Activated CD4-positive, alpha-beta T cell treated with anti-CD3 and anti-CD28 coated beads for 24 hours (primary cell): ENCODE measurements around the gene NOP58.
"Not testable (repeated sequence)": the region's sequence is repeated elsewhere in the genome, so short reads cannot be mapped to it uniquely, and the experiment has no call there.

Source experiments
- DNase-seq, 2 donors: peaks; one replicate each; pipeline ENCODE4 v3.0.0-alpha.2; 2020; ENCODE audit warnings: low read depth in 2 of 2

The NOP58 gene, protein sequence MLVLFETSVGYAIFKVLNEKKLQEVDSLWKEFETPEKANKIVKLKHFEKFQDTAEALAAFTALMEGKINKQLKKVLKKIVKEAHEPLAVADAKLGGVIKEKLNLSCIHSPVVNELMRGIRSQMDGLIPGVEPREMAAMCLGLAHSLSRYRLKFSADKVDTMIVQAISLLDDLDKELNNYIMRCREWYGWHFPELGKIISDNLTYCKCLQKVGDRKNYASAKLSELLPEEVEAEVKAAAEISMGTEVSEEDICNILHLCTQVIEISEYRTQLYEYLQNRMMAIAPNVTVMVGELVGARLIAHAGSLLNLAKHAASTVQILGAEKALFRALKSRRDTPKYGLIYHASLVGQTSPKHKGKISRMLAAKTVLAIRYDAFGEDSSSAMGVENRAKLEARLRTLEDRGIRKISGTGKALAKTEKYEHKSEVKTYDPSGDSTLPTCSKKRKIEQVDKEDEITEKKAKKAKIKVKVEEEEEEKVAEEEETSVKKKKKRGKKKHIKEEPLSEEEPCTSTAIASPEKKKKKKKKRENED

DNA sequence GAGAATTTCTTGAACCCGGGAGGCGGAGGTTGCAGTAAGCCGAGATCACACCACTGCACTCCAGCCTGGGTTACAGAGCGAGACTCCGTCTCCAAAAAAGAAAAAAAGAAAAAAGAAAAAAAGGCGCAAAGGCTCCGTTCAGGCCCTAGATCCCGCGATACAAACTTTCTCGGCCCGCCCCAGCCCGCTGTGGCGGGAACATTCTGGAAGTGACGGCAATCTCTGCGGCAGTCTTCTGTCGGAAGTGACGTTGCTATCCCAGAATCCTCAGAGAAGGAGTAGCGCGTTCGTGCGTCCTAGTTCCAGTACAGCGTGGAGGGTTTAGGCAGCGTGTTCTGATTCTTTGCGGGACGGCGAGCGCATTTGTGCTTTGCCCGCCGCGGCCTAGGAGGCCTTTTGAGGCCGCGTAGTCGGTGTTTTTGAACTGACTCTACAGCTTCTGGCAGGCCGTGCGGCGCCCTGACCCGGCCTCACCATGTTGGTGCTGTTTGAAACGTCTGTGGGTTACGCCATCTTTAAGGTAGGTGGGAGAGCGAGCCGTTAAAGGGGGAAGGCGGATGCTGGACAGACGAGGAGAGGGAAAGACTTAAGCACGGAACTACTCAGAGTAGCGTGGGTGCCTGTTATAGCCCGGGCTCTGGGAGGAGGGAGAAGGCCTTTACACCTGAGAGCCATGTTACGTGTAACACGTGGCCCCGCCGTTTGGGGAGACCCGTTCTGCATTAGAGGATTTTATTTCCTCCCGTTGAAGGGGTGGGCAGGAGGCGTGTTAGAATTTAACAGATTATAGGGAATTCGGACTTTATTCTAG is at the start of gene NOP58:
Gene NOP58, plus strand, starts transcription at position 297 of the 811 bp plus-strand sequence. Its CDS starts 179 bp downstream, at position 476.
- DNase-seq, result peak; percentile 81

- DNase-seq, result no peak
These were observed 43.7 kb upstream of the NOP58 start for GRCh38 chr2:202221873-202222272.

GRCh38 chr2:202237787-202238233 is 27.8 kb upstream of the NOP58 start:
- no peak for DNase-seq

- peak; percentile 81 to 82 for DNase-seq
These were observed 27.0 kb upstream of the NOP58 start, which contains the start of gene SUMO1 for GRCh38 chr2:202238234-202239197. Gene SUMO1, minus strand, starts transcription at chr2:202238597. Its CDS starts 146 bp downstream, at chr2:202238451.

DNA sequence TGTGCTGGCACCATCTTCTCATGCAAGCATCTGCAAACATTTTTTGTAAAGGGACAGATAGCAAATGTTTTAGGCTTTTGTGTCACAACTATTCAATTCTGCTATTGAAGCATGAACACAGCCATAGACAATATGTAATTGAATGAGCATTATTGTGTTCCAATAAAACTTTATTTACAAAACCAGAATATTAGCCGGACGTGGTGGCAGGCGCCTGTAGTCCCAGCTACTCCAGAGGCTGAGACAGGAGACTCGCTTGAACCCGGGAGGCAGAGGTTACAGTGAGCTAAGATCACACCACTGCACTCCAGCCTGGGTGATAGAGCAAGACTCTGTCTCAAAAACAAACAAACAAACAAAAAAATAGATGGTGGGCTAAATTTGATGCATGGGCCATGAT is 17.9 kb upstream of the NOP58 start:
- DNase-seq, result not testable (repeated sequence)

- no peak for DNase-seq
These were observed 15.9 kb upstream of the NOP58 start for GRCh38 chr2:202249521-202250253.

- no peak for DNase-seq
These were observed 14.1 kb upstream of the NOP58 start for GRCh38 chr2:202251494-202251893.

- no peak for DNase-seq
These were observed 4.0 kb upstream of the NOP58 start for GRCh38 chr2:202261531-202261930.

GRCh38 chr2:202267495-202267894 is 1.9 kb downstream of the NOP58 start:
- no peak for DNase-seq

DNA sequence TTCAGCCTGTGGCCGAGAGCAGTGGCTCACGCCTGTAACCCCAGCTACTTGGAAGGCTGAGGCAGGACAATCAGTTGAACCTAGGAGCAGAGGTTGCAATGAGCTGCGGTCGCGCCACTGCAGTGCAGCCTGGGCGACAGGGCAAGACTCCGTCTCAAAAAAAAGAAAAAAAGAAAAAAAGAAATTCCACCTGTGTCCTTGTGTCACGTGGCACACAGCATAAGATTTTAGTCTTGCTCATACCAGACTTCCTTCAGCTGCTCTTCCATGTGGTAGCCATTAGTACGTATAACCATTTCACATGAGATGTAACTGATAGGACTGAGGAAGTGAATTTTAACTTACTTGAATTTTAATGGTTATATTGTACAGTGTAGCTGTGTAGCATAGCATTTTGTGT is 4.0 kb downstream of the NOP58 start:
- DNase-seq, result no peak

DNA sequence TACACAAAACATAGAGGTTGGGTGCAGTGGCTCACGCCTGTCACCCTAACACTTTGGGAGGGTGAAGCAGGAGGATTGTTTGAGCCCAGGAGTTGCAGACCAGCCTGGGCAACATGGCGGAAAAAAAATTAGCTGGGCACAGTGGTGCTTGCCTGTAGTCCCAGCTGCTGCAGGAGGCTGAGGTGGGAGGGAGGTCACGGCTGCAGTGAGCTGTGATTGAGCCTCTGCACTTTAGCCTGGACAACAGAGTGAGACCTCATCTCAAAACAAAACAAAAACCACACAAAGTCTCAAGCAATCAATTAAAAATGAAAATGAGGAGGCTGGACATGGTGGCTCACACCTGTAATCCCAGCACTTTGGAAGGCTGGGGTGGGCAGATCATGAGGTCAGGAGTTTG is 4.9 kb downstream of the NOP58 start:
- no peak for DNase-seq

DNA sequence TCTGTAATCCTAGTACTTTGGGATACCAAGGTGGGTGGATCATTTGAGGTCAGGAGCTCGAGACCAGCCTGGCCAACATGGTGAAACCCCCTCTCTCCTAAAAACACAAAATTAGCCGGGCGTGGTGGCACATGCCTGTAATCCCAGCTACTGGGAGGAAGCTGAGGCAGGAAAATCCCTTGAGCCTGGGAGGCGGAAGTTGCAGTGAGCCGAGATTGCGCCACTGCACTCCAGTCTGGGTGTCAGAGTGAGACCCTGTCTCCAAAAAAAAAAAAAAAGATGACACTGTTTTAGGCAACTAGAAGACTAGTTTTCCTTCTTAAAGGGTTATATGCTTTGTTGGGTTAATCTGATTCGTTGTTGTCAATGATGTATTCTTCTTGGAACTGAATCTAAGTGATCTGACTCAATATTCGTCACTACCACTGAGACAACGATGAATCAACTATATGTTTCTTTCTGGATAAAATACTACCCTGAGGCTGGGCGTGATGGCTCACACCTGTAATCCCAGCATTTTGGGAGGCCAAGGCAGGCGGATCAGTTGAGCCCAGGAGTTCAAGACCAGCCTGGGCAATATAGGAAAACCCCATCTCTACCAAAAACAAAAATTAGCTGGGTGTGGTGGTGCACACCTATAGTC is 10.6 kb downstream of the NOP58 start:
- not testable (repeated sequence) for DNase-seq

GRCh38 chr2:202278036-202278760 is 12.6 kb downstream of the NOP58 start:
- DNase-seq, result no peak

DNA sequence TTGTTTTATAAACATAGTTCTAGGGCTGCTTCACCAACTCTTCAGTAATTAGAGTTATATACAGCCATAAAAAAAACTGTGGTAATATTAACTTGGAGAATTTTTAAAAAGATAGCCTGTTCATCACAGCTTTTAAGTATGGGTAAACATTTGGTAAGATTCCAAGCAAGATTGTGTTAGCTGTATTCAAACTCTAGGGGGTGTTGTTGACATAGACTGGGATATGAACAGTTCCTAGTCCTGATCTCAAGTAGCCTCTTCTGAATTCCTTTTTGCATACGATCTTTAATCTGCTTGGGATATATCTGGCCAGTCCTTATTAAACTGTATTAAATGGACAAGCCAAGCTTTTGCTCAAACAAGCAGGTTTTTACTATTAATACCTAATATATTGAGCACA is 13.4 kb downstream of the NOP58 start:
- no peak for DNase-seq

DNA sequence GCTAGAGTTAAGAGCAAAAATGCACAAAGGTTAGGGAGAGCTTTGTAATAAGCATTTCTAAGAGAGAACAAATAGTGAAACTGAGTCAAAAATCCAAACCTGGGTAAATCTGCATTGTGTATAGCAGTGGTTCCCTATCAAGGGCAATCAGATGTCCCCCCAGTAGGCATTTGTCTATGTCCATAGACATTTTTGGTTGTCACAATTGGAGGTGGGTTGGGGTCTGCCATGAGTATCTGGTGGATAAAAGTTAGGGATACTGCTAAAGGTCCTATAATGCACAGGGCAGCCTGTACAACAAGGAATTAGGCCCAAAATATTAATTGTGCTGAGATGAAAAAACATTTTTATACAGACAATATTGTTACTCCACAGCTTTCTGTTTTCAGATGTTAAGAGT is 21.0 kb downstream of the NOP58 start:
- no peak for DNase-seq

- no peak for DNase-seq
These were observed 24.0 kb downstream of the NOP58 start for GRCh38 chr2:202289394-202290204.

GRCh38 chr2:202290316-202290715 is 24.8 kb downstream of the NOP58 start:
- no peak for DNase-seq

GRCh38 chr2:202290970-202291369 is 25.4 kb downstream of the NOP58 start:
- no peak for DNase-seq
